Measurements from ENCODE around the gene PPP3R2. TPM values are rescaled to one million over a fixed set of nuclear protein-coding genes. Genes with fewer than 3 reads are reported as not detected.
A peak's percentile ranks its signal among the peaks of the same experiment; 100 is the strongest.

Gene PPP3R2
- total RNA-seq, 1 donor from 2014 or later, result not detected

GRCh38 chr9:101604296-101604695, 9.5 kb upstream of the PPP3R2 start:
- H3K4me1 Mint-ChIP-seq (ENCODE audit: low read depth), result peaks cover 3% of the 10 kb centered on the region
- no peak overlapping the region for H3K4me3 Mint-ChIP-seq (ENCODE audit: unreplicated experiment)
- H3K27ac Mint-ChIP-seq (ENCODE audit: unreplicated experiment), result no peak overlapping the region
- H3K27me3 Mint-ChIP-seq (ENCODE audit: low read depth), result peaks cover 53% of the 10 kb centered on the region
- TF ChIP-seq CTCF (IDR thresholded peaks at IDR 0.05), result no peak
- no peaks in the 10 kb centered on the region for H3K36me3 Mint-ChIP-seq (ENCODE audit: low read depth)
- no peaks in the 10 kb centered on the region for H3K9me3 Mint-ChIP-seq (ENCODE audit: low read depth)
- no peak for DNase-seq (ENCODE audit: low spot score)

GRCh38 chr9:101601904-101602765, 7.4 kb upstream of the PPP3R2 start:
- H3K36me3 Mint-ChIP-seq (ENCODE audit: low read depth), result no peaks in the 10 kb centered on the region
- no peak for DNase-seq (ENCODE audit: low spot score)
- H3K9me3 Mint-ChIP-seq (ENCODE audit: low read depth), result no peaks in the 10 kb centered on the region

GRCh38 chr9:101593345-101593744, 1.4 kb downstream of the PPP3R2 start:
- no peak overlapping the region for H3K4me3 Mint-ChIP-seq (ENCODE audit: unreplicated experiment)
- DNase-seq (ENCODE audit: low spot score), result no peak
- TF ChIP-seq CTCF (IDR thresholded peaks at IDR 0.05), result no peak
- no peaks in the 10 kb centered on the region for H3K4me1 Mint-ChIP-seq (ENCODE audit: low read depth)
- peaks cover 31% of the 10 kb centered on the region for H3K27me3 Mint-ChIP-seq (ENCODE audit: low read depth)
- no peaks in the 10 kb centered on the region for H3K9me3 Mint-ChIP-seq (ENCODE audit: low read depth)
- no peaks in the 10 kb centered on the region for H3K36me3 Mint-ChIP-seq (ENCODE audit: low read depth)
- H3K27ac Mint-ChIP-seq (ENCODE audit: unreplicated experiment), result no peak overlapping the region

More at GRCh38 chr9:101601904-101602765, 7.4 kb upstream of the PPP3R2 start:
- H3K27ac Mint-ChIP-seq (ENCODE audit: unreplicated experiment), result no peak overlapping the region
- H3K27me3 Mint-ChIP-seq (ENCODE audit: low read depth), result peaks cover 48% of the 10 kb centered on the region
- no peak overlapping the region for H3K4me3 Mint-ChIP-seq (ENCODE audit: unreplicated experiment)
- H3K4me1 Mint-ChIP-seq (ENCODE audit: low read depth), result peaks cover 3% of the 10 kb centered on the region
- peak; percentile 87 for TF ChIP-seq CTCF (IDR thresholded peaks at IDR 0.05)

- H3K9me3 Mint-ChIP-seq (ENCODE audit: low read depth), result no peaks in the 10 kb centered on the region
- H3K4me3 Mint-ChIP-seq (ENCODE audit: unreplicated experiment), result no peak overlapping the region
- peaks cover 31% of the 10 kb centered on the region for H3K27me3 Mint-ChIP-seq (ENCODE audit: low read depth)
- DNase-seq (ENCODE audit: low spot score), result no peak
- no peaks in the 10 kb centered on the region for H3K36me3 Mint-ChIP-seq (ENCODE audit: low read depth)
- H3K27ac Mint-ChIP-seq (ENCODE audit: unreplicated experiment), result no peak overlapping the region
- no peaks in the 10 kb centered on the region for H3K4me1 Mint-ChIP-seq (ENCODE audit: low read depth)
- no peak for TF ChIP-seq CTCF (IDR thresholded peaks at IDR 0.05)
Measured at GRCh38 chr9:101592788-101593187, 2.0 kb downstream of the PPP3R2 start.

GRCh38 chr9:101591787-101592446, 2.9 kb downstream of the PPP3R2 start:
- DNase-seq (ENCODE audit: low spot score), result no peak
- H3K27me3 Mint-ChIP-seq (ENCODE audit: low read depth), result peaks cover 30% of the 10 kb centered on the region
- H3K4me3 Mint-ChIP-seq (ENCODE audit: unreplicated experiment), result no peak overlapping the region
- H3K36me3 Mint-ChIP-seq (ENCODE audit: low read depth), result no peaks in the 10 kb centered on the region
- H3K9me3 Mint-ChIP-seq (ENCODE audit: low read depth), result no peaks in the 10 kb centered on the region
- TF ChIP-seq CTCF (IDR thresholded peaks at IDR 0.05), result no peak
- H3K27ac Mint-ChIP-seq (ENCODE audit: unreplicated experiment), result no peak overlapping the region
- H3K4me1 Mint-ChIP-seq (ENCODE audit: low read depth), result no peaks in the 10 kb centered on the region
